Mammary epithelial cell (primary cell): Measurements from ENCODE around the gene IFNL3.

ENCODE experiments used
- CTCF ChIP-seq, 2 donors: IDR thresholded peaks in 1 of 2; conservative IDR thresholded peaks in 1 of 2; 2 replicates each; pipeline ENCODE4 v1.5.1; 2011 to 2012; ENCODE audit warnings: inconsistent platforms in 2 of 2, low read length in 2 of 2, mild to moderate bottlenecking in 2 of 2, control low read depth in 1 of 2, low read depth in 1 of 2; ENCODE audit not compliant: insufficient read depth in 1 of 2; ENCODE audit errors: extremely low read depth in 1 of 2
- EZH2 ChIP-seq: IDR thresholded peaks from 2 replicates; pipeline ENCODE4 v1.6.1; 2012; ENCODE audit warnings: low read length, inconsistent platforms, borderline replicate concordance

GRCh38 chr19:39251846-39252245 lies 7.0 kb upstream of the IFNL3 start:
- TF ChIP-seq CTCF (conservative IDR thresholded peaks at IDR 0.05 in 1 of 2, IDR thresholded peaks at IDR 0.05 in 1 of 2; ENCODE audit: extremely low read depth in 1 of 2, insufficient read depth in 1 of 2, low read depth in 1 of 2, low read length in 2 of 2), result no peak
- TF ChIP-seq EZH2, result no peak
